Measurements from ENCODE around the gene LENG8.

- TF ChIP-seq CTCF (conservative IDR thresholded peaks at IDR 0.05) (no peak), ZFX (IDR thresholded peaks at IDR 0.05) (no peak)
Observed at GRCh38 chr19:54507824-54508223, 58.8 kb downstream of the LENG8 start.

Data from C4-2B (cell line).